Stimulated activated CD4-positive, alpha-beta T cell treated with anti-CD3 and anti-CD28 coated beads, TNF-alpha, amount 100 ng/mL, for 48 hours (primary cell): Measurements from ENCODE around the gene TMEM87B.
"Not testable (repeated sequence)": the region's sequence is repeated elsewhere in the genome, so short reads cannot be mapped to it uniquely, and the experiment has no call there.

Experiments
- DNase-seq, 3 donors: peaks; one replicate each; pipeline ENCODE4 v3.0.0-alpha.2; 2020; ENCODE audit warnings: low read depth in 3 of 3

Gene TMEM87B

GRCh38 chr2:112073875-112074274 is 18.8 kb downstream of the TMEM87B start:
- no peak for DNase-seq

- DNase-seq, result no peak
These were observed 19.4 kb downstream of the TMEM87B start for GRCh38 chr2:112074506-112074905.

- DNase-seq, result no peak
These were observed 20.6 kb downstream of the TMEM87B start for GRCh38 chr2:112075490-112076260.

GRCh38 chr2:112077814-112078213 is 22.7 kb downstream of the TMEM87B start:
- no peak for DNase-seq

- no peak for DNase-seq
These were observed 26.2 kb downstream of the TMEM87B start for GRCh38 chr2:112081262-112081661.

- no peak for DNase-seq
These were observed 29.8 kb downstream of the TMEM87B start for GRCh38 chr2:112084689-112085374.

GRCh38 chr2:112085375-112085730 is 30.3 kb downstream of the TMEM87B start:
- DNase-seq, result no peak

GRCh38 chr2:112085916-112086669 is 31.0 kb downstream of the TMEM87B start:
- no peak for DNase-seq

GRCh38 chr2:112087346-112088020 is 32.4 kb downstream of the TMEM87B start:
- DNase-seq, result no peak

GRCh38 chr2:112089375-112089774 is 34.3 kb downstream of the TMEM87B start:
- no peak for DNase-seq

- DNase-seq, result no peak
These were observed 37.4 kb downstream of the TMEM87B start for GRCh38 chr2:112092286-112093041.

- DNase-seq, result no peak
These were observed 38.1 kb downstream of the TMEM87B start for GRCh38 chr2:112093216-112093615.

- no peak for DNase-seq
These were observed 40.6 kb downstream of the TMEM87B start for GRCh38 chr2:112095681-112096080.

GRCh38 chr2:112096098-112096497 is 41.0 kb downstream of the TMEM87B start:
- no peak for DNase-seq

GRCh38 chr2:112108178-112108832 is 53.2 kb downstream of the TMEM87B start:
- no peak for DNase-seq

- DNase-seq, result no peak
These were observed 54.2 kb downstream of the TMEM87B start for GRCh38 chr2:112109278-112109677.

GRCh38 chr2:112110966-112111365 is 55.9 kb downstream of the TMEM87B start:
- DNase-seq, result no peak

GRCh38 chr2:112113354-112113753 is 58.3 kb downstream of the TMEM87B start:
- not testable (repeated sequence) for DNase-seq

GRCh38 chr2:112118148-112118547 is 63.1 kb downstream of the TMEM87B start:
- DNase-seq, result no peak

GRCh38 chr2:112121682-112122254 is 66.7 kb downstream of the TMEM87B start:
- peak in 1 of 3 donors; percentile 42 for DNase-seq
